RPMI7951 (cell line): ENCODE data around the gene FARS2. TPM values are rescaled to one million over a fixed set of nuclear protein-coding genes. Genes with fewer than 3 reads are reported as not detected.
"Not testable (repeated sequence)": the region's sequence is repeated elsewhere in the genome, so short reads cannot be mapped to it uniquely, and the experiment has no call there.

Experiments
- DNase-seq: peaks from one replicate; pipeline ENCODE4 v3.0.0-alpha.2; 2012; ENCODE audit warnings: low read depth
- total RNA-seq: library from RNA; depleted of rRNA; stranded (reverse); fragments of >200 nt; shearing (Covaris generic); gene quantifications from 2 replicates; pipeline ENCODE4 v1.2.3, GENCODE V29; 2014

FARS2 gene
- total RNA-seq, 1 experiment from 2014 or later = 21.9 TPM

GRCh38 chr6:5693225-5694145 lies 432.2 kb downstream of the FARS2 start:
- no peak for DNase-seq

GRCh38 chr6:5695260-5696245 lies 434.2 kb downstream of the FARS2 start:
- DNase-seq = peak; percentile 96

- DNase-seq = no peak
These were observed 436.2 kb downstream of the FARS2 start for GRCh38 chr6:5697508-5697907.

- no peak for DNase-seq
These were observed 437.0 kb downstream of the FARS2 start for GRCh38 chr6:5698318-5698717.

GRCh38 chr6:5699064-5699463 lies 437.8 kb downstream of the FARS2 start:
- not testable (repeated sequence) for DNase-seq

- DNase-seq = no peak
These were observed 439.9 kb downstream of the FARS2 start for GRCh38 chr6:5701174-5701573.

GRCh38 chr6:5704708-5705107 lies 443.4 kb downstream of the FARS2 start:
- DNase-seq = no peak

- no peak for DNase-seq
These were observed 443.9 kb downstream of the FARS2 start for GRCh38 chr6:5705252-5705651.

GRCh38 chr6:5706124-5707033 lies 445.1 kb downstream of the FARS2 start:
- no peak for DNase-seq

- no peak for DNase-seq
These were observed 446.1 kb downstream of the FARS2 start for GRCh38 chr6:5707281-5708045.

- no peak for DNase-seq
These were observed 449.2 kb downstream of the FARS2 start for GRCh38 chr6:5710516-5710915.

GRCh38 chr6:5710936-5711335 lies 449.6 kb downstream of the FARS2 start:
- no peak for DNase-seq

GRCh38 chr6:5712349-5713215 lies 451.3 kb downstream of the FARS2 start:
- no peak for DNase-seq

GRCh38 chr6:5713519-5713918 lies 452.2 kb downstream of the FARS2 start:
- no peak for DNase-seq

- DNase-seq = no peak
These were observed 457.1 kb downstream of the FARS2 start for GRCh38 chr6:5718231-5718947.

- peak; percentile 10 for DNase-seq
These were observed 462.8 kb downstream of the FARS2 start for GRCh38 chr6:5723841-5724691.

GRCh38 chr6:5724911-5725310 lies 463.6 kb downstream of the FARS2 start:
- no peak for DNase-seq
